NT2/D1 (cell line): ENCODE measurements around the gene ADCY7.

Source experiments
- DNase-seq: peaks from one replicate; pipeline ENCODE4 v3.0.0-alpha.2; 2011; ENCODE audit warnings: low read depth, low spot score
- H3K27me3 ChIP-seq: 2 replicates; pipeline ENCODE4 v1.6.0; 2011; ENCODE audit warnings: mild to moderate bottlenecking; ENCODE audit not compliant: insufficient read length, insufficient read depth
- H3K36me3 ChIP-seq: 2 replicates; pipeline ENCODE4 v1.6.1; 2011; ENCODE audit warnings: mild to moderate bottlenecking, low read length, mixed read lengths; ENCODE audit not compliant: insufficient read depth, insufficient read length
- H3K4me1 ChIP-seq: 2 replicates; pipeline ENCODE4 v1.5.1; 2011; ENCODE audit not compliant: insufficient read depth, insufficient read length
- H3K4me3 ChIP-seq: 2 replicates; pipeline ENCODE4 v1.5.1; 2011; ENCODE audit warnings: low read depth; ENCODE audit not compliant: insufficient read length
- H3K9ac ChIP-seq: 2 replicates; pipeline ENCODE4 v1.6.0; 2011; ENCODE audit warnings: low read depth; ENCODE audit not compliant: insufficient read length
- H3K9me3 ChIP-seq: 2 replicates; pipeline ENCODE4 v1.5.1; 2011; ENCODE audit warnings: mild to moderate bottlenecking, low read length; ENCODE audit not compliant: insufficient read depth
- SUZ12 ChIP-seq: IDR thresholded peaks from 2 replicates; pipeline ENCODE4 v1.6.1; 2011; ENCODE audit not compliant: insufficient read length, insufficient read depth; ENCODE audit errors: extremely low read depth
- YY1 ChIP-seq: IDR thresholded peaks from 2 replicates; pipeline ENCODE4 v1.6.1; 2011; ENCODE audit not compliant: insufficient read length, insufficient read depth
- ZNF274 ChIP-seq: IDR thresholded peaks from 2 replicates; pipeline ENCODE4 v1.6.1; 2011; ENCODE audit warnings: mild to moderate bottlenecking, low read depth, low read length

ADCY7 gene

GRCh38 chr16:50297301-50298074 is 31.1 kb downstream of the ADCY7 start:
- H3K4me3 ChIP-seq: no peak overlapping the region
- H3K36me3 ChIP-seq: peaks cover 60% of the 10 kb centered on the region
- TF ChIP-seq YY1 (no peak), ZNF274 (no peak), SUZ12 (no peak)
- H3K9me3 ChIP-seq: no peaks in the 10 kb centered on the region
- H3K27me3 ChIP-seq: no peaks in the 10 kb centered on the region
- H3K9ac ChIP-seq: no peak overlapping the region
- peaks cover 17% of the 10 kb centered on the region for H3K4me1 ChIP-seq
- DNase-seq: no peak

GRCh38 chr16:50298075-50298460 is 31.7 kb downstream of the ADCY7 start:
- no peak for DNase-seq
- H3K36me3 ChIP-seq: peaks cover 58% of the 10 kb centered on the region
- peaks cover 22% of the 10 kb centered on the region for H3K4me1 ChIP-seq
- H3K27me3 ChIP-seq: no peaks in the 10 kb centered on the region
- H3K4me3 ChIP-seq: no peak overlapping the region
- H3K9ac ChIP-seq: no peak overlapping the region
- no peaks in the 10 kb centered on the region for H3K9me3 ChIP-seq
- TF ChIP-seq YY1: no peak
- TF ChIP-seq SUZ12: no peak
- TF ChIP-seq ZNF274: no peak

- peaks cover 50% of the 10 kb centered on the region for H3K36me3 ChIP-seq
- H3K9ac ChIP-seq: no peak overlapping the region
- DNase-seq: no peak
Observed at GRCh38 chr16:50298591-50299507, 32.5 kb downstream of the ADCY7 start.

GRCh38 chr16:50299508-50300105 is 33.3 kb downstream of the ADCY7 start:
- Histone ChIP-seq H3K36me3 (peaks cover 48% of the 10 kb centered on the region), H3K4me3 (no peak overlapping the region), H3K4me1 (peaks cover 25% of the 10 kb centered on the region), H3K9me3 (no peaks in the 10 kb centered on the region), H3K27me3 (no peaks in the 10 kb centered on the region), H3K9ac (no peak overlapping the region)
- no peak for TF ChIP-seq ZNF274
- TF ChIP-seq YY1: no peak
- no peak for TF ChIP-seq SUZ12
- DNase-seq: no peak

More at GRCh38 chr16:50298591-50299507, 32.5 kb downstream of the ADCY7 start:
- no peaks in the 10 kb centered on the region for H3K27me3 ChIP-seq
- peaks cover 25% of the 10 kb centered on the region for H3K4me1 ChIP-seq
- no peaks in the 10 kb centered on the region for H3K9me3 ChIP-seq
- no peak overlapping the region for H3K4me3 ChIP-seq
- TF ChIP-seq YY1: no peak
- TF ChIP-seq ZNF274: no peak
- TF ChIP-seq SUZ12: no peak

- no peaks in the 10 kb centered on the region for H3K27me3 ChIP-seq
- TF ChIP-seq ZNF274 (no peak), YY1 (no peak), SUZ12 (no peak)
- no peaks in the 10 kb centered on the region for H3K9me3 ChIP-seq
- no peak for DNase-seq
- peaks cover 47% of the 10 kb centered on the region for H3K36me3 ChIP-seq
- H3K4me3 ChIP-seq: no peak overlapping the region
- H3K9ac ChIP-seq: no peak overlapping the region
- peaks cover 27% of the 10 kb centered on the region for H3K4me1 ChIP-seq
Observed at GRCh38 chr16:50300942-50301625, 34.7 kb downstream of the ADCY7 start.

GRCh38 chr16:50301626-50302471 is 35.5 kb downstream of the ADCY7 start:
- no peak for DNase-seq
- Histone ChIP-seq H3K9ac (no peak overlapping the region), H3K4me3 (no peak overlapping the region), H3K27me3 (no peaks in the 10 kb centered on the region), H3K4me1 (peaks cover 27% of the 10 kb centered on the region), H3K36me3 (peaks cover 47% of the 10 kb centered on the region), H3K9me3 (no peaks in the 10 kb centered on the region)
- no peak for TF ChIP-seq SUZ12
